GM12875 (cell line): ENCODE measurements around the gene RAB8A.

Experiments used
- H3K4me3 ChIP-seq: one replicate; pipeline ENCODE4 v1.5.1; 2011; ENCODE audit warnings: low read depth, low read length, control low read depth
- CTCF ChIP-seq: IDR thresholded peaks from 2 replicates; pipeline ENCODE4 v1.5.1; 2011; ENCODE audit warnings: low read depth, mild to moderate bottlenecking, control low read depth, inconsistent platforms, low read length, moderate library complexity, borderline replicate concordance; ENCODE audit not compliant: insufficient read depth

RAB8A gene

GRCh38 chr19:16121967-16122366 is 10.3 kb downstream of the RAB8A start:
- H3K4me3 ChIP-seq = no peak overlapping the region

GRCh38 chr19:16124953-16125352 is 13.3 kb downstream of the RAB8A start:
- no peak for TF ChIP-seq CTCF
- no peak overlapping the region for H3K4me3 ChIP-seq

More at GRCh38 chr19:16121967-16122366, 10.3 kb downstream of the RAB8A start:
- no peak for TF ChIP-seq CTCF

- no peak for TF ChIP-seq CTCF
- H3K4me3 ChIP-seq = no peak overlapping the region
Measured at GRCh38 chr19:16125737-16126495, 14.2 kb downstream of the RAB8A start.

GRCh38 chr19:16127080-16127479 is 15.4 kb downstream of the RAB8A start:
- no peak overlapping the region for H3K4me3 ChIP-seq
- no peak for TF ChIP-seq CTCF

GRCh38 chr19:16127776-16128371 is 16.2 kb downstream of the RAB8A start:
- TF ChIP-seq CTCF = no peak
- H3K4me3 ChIP-seq = no peak overlapping the region

- TF ChIP-seq CTCF = no peak
- no peak overlapping the region for H3K4me3 ChIP-seq
Measured at GRCh38 chr19:16131648-16132047, 20.0 kb downstream of the RAB8A start.

GRCh38 chr19:16133818-16134217 is 22.1 kb downstream of the RAB8A start:
- H3K4me3 ChIP-seq = no peak overlapping the region
- TF ChIP-seq CTCF = no peak
